HEK293 (cell line): ENCODE data around the gene GAS2L2.

Experiments used
- CTCF ChIA-PET: fragments of 350-600 bp; formaldehyde crosslinking; extraction: SDS; loops from one replicate; lab custom pipeline; 2021; ENCODE audit warnings: antibody characterized with exemption; lab: Yijun Ruan, JAX
- POLR2A ChIA-PET: fragments of 300-600 bp; formaldehyde crosslinking; extraction: SDS; loops from one replicate; lab custom pipeline; 2020; ENCODE audit warnings: antibody characterized with exemption, inconsistent platforms; lab: Yijun Ruan, JAX
- H3K27ac ChIP-seq: fragments of 200-500 bp; sonication (Bioruptor generic); 2 replicates; pipeline ENCODE4 v1.5.1; 2014; ENCODE audit warnings: low read depth, low read length, control low read depth, inconsistent platforms; ENCODE audit errors: extremely low read depth
- H3K36me3 ChIP-seq, 2 experiments: fragments of 200-500 bp in 1 of 2; sonication (Bioruptor generic) in 1 of 2; 1 replicate in 1 of 2; 2 replicates in 1 of 2; pipeline ENCODE4 v1.5.1; 2014 to 2017; ENCODE audit warnings: inconsistent platforms in 2 of 2, low read length in 2 of 2; ENCODE audit not compliant: control insufficient read depth in 2 of 2, insufficient read depth in 1 of 2
- H3K4me1 ChIP-seq: fragments of 200-500 bp; sonication (Bioruptor generic); 2 replicates; pipeline ENCODE4 v1.5.1; 2014; ENCODE audit warnings: mild to moderate bottlenecking, low read length, inconsistent platforms; ENCODE audit not compliant: control insufficient read depth, insufficient read depth
- H3K4me3 ChIP-seq: 2 replicates; pipeline ENCODE4 v1.5.1; 2011; ENCODE audit warnings: low read depth, mild to moderate bottlenecking, control low read depth, low read length, moderate library complexity
- H3K9me3 ChIP-seq: fragments of 200-500 bp; sonication (Bioruptor generic); 2 replicates; pipeline ENCODE4 v1.5.1; 2014; ENCODE audit warnings: low read depth, low read length, inconsistent platforms; ENCODE audit not compliant: control insufficient read depth, insufficient read depth
- GLIS1 ChIP-seq: fragments of 450-650 bp; formaldehyde crosslinking; IDR thresholded peaks from 2 replicates; pipeline ENCODE4 v1.5.1; 2016; ENCODE audit warnings: missing biosample characterization, missing genetic modification characterization
- KLF9 ChIP-seq: fragments of 450-650 bp; formaldehyde crosslinking; IDR thresholded peaks from 2 replicates; pipeline ENCODE4 v1.5.1; 2016; ENCODE audit warnings: missing biosample characterization, missing genetic modification characterization, low read depth
- PRDM1 ChIP-seq: fragments of 450-650 bp; formaldehyde crosslinking; IDR thresholded peaks from 2 replicates; pipeline ENCODE4; 2016; ENCODE audit warnings: missing biosample characterization, missing genetic modification characterization
- SALL2 ChIP-seq: fragments of 450-650 bp; formaldehyde crosslinking; IDR thresholded peaks from 2 replicates; pipeline ENCODE4 v1.5.0; 2017; ENCODE audit warnings: missing biosample characterization, mild to moderate bottlenecking, missing genetic modification characterization, borderline replicate concordance
- SCRT2 ChIP-seq: fragments of 450-650 bp; formaldehyde crosslinking; IDR thresholded peaks from 2 replicates; pipeline ENCODE4 v1.5.1; 2016; ENCODE audit warnings: missing biosample characterization, missing genetic modification characterization
- ZBTB1 ChIP-seq: fragments of 450-650 bp; formaldehyde crosslinking; IDR thresholded peaks from 2 replicates; pipeline ENCODE4 v1.5.1; 2016; ENCODE audit warnings: missing biosample characterization, missing genetic modification characterization
- ZNF121 ChIP-seq: fragments of 450-650 bp; formaldehyde crosslinking; IDR thresholded peaks from 2 replicates; pipeline ENCODE4 v1.5.1; 2016; ENCODE audit warnings: missing biosample characterization, missing genetic modification characterization
- ZNF202 ChIP-seq: fragments of 450-650 bp; formaldehyde crosslinking; IDR thresholded peaks from 2 replicates; pipeline ENCODE4 v1.5.1; 2016; ENCODE audit warnings: missing biosample characterization, missing genetic modification characterization, borderline replicate concordance
- ZNF335 ChIP-seq: fragments of 450-650 bp; formaldehyde crosslinking; conservative IDR thresholded peaks from 2 replicates; pipeline ENCODE4 v1.5.1; 2016; ENCODE audit warnings: missing biosample characterization, missing genetic modification characterization
- ZNF416 ChIP-seq: fragments of 450-650 bp; formaldehyde crosslinking; IDR thresholded peaks from 2 replicates; pipeline ENCODE4 v1.5.1; 2016; ENCODE audit warnings: missing biosample characterization, missing genetic modification characterization
- ZNF48 ChIP-seq: fragments of 450-650 bp; formaldehyde crosslinking; IDR thresholded peaks from 2 replicates; pipeline ENCODE4 v1.5.1; 2016; ENCODE audit warnings: missing biosample characterization, missing genetic modification characterization
- ZNF548 ChIP-seq: fragments of 450-650 bp; formaldehyde crosslinking; IDR thresholded peaks from 2 replicates; pipeline ENCODE4 v1.5.1; 2016; ENCODE audit warnings: missing biosample characterization, missing genetic modification characterization
- ZNF549 ChIP-seq: fragments of 450-650 bp; IDR thresholded peaks from 2 replicates; pipeline ENCODE4 v1.5.1; 2018; ENCODE audit warnings: missing biosample characterization, missing genetic modification characterization, mild to moderate bottlenecking, inconsistent platforms, moderate library complexity
- ZNF580 ChIP-seq: fragments of 450-650 bp; formaldehyde crosslinking; IDR thresholded peaks from 2 replicates; pipeline ENCODE4 v1.5.1; 2016; ENCODE audit warnings: missing biosample characterization, missing genetic modification characterization
- ZNF768 ChIP-seq: fragments of 450-650 bp; formaldehyde crosslinking; IDR thresholded peaks from 2 replicates; pipeline ENCODE4 v1.5.1; 2018; ENCODE audit warnings: missing biosample characterization, mild to moderate bottlenecking, missing genetic modification characterization
- ZNF791 ChIP-seq: fragments of 450-650 bp; formaldehyde crosslinking; IDR thresholded peaks from 2 replicates; pipeline ENCODE4 v1.5.1; 2016; ENCODE audit warnings: missing biosample characterization, missing genetic modification characterization
- ZSCAN4 ChIP-seq: fragments of 450-650 bp; formaldehyde crosslinking; IDR thresholded peaks from 2 replicates; pipeline ENCODE4 v1.5.1; 2017; ENCODE audit warnings: missing biosample characterization, missing genetic modification characterization

The GAS2L2 gene

GRCh38 chr17:35797918-35798317 lies 44.9 kb upstream of the GAS2L2 start:
- ChIA-PET CTCF (interaction anchor here (10.2 kb wide), 1 partner anchor 33 kb away, joined by 104 read pairs; no protein-coding TSS in a partner anchor), POLR2A (interaction anchor here (1.6 to 4.6 kb wide), 2 partner anchors 11 to 18 kb away, joined by 7 to 46 read pairs; partner anchors contain the start of gene TAF15)
- H3K36me3 ChIP-seq, result no peaks in the 10 kb centered on the region
- no peaks in the 10 kb centered on the region for H3K4me1 ChIP-seq
- no peaks in the 10 kb centered on the region for H3K9me3 ChIP-seq
- TF ChIP-seq ZNF335 (tag by site-specific recombination), result peak; percentile 54
- no peak for TF ChIP-seq ZNF202 (tag by site-specific recombination)
- no peak overlapping the region for H3K4me3 ChIP-seq
- H3K27ac ChIP-seq, result no peak overlapping the region

GRCh38 chr17:35797370-35797769 lies 44.3 kb upstream of the GAS2L2 start:
- Histone ChIP-seq H3K27ac (no peak overlapping the region), H3K4me1 (no peaks in the 10 kb centered on the region), H3K4me3 (no peak overlapping the region), H3K9me3 (no peaks in the 10 kb centered on the region), H3K36me3 (no peaks in the 10 kb centered on the region)
- ChIA-PET CTCF (interaction anchor here (0.9 to 10.2 kb wide), 5 partner anchors 8 to 32 kb away, joined by 4 to 104 read pairs (median 9); no protein-coding TSS in a partner anchor), POLR2A (interaction anchor here (1.6 to 4.6 kb wide), 2 partner anchors 12 to 17 kb away, joined by 7 to 46 read pairs; partner anchors contain the start of gene TAF15)
- TF ChIP-seq ZBTB1 (tag by site-specific recombination) (no peak), SALL2 (no peak), KLF9 (tag by site-specific recombination) (peak; percentile 77), ZNF416 (tag by site-specific recombination) (no peak), ZNF791 (tag by site-specific recombination) (no peak), ZNF548 (no peak), SCRT2 (tag by site-specific recombination) (no peak), ZNF549 (tag by site-specific recombination) (no peak), ZNF121 (tag by site-specific recombination) (no peak)

- no peaks in the 10 kb centered on the region for H3K9me3 ChIP-seq
- no peak overlapping the region for H3K27ac ChIP-seq
- TF ChIP-seq ZNF48, result no peak
- peak; percentile 68 for TF ChIP-seq PRDM1 (tag by site-specific recombination)
- TF ChIP-seq ZSCAN4 (tag by site-specific recombination), result peak; percentile 72
- no peaks in the 10 kb centered on the region for H3K4me1 ChIP-seq
- ChIA-PET POLR2A (interaction anchor here (0.6 to 4.6 kb wide), 4 partner anchors 12 to 27 kb away, joined by 4 to 46 read pairs (median 6); partner anchors contain the start of gene TAF15), CTCF (interaction anchor here (0.6 to 10.2 kb wide), 6 partner anchors 8 to 32 kb away, joined by 3 to 104 read pairs (median 7); no protein-coding TSS in a partner anchor)
- no peak overlapping the region for H3K4me3 ChIP-seq
- no peaks in the 10 kb centered on the region for H3K36me3 ChIP-seq
Observed at GRCh38 chr17:35796942-35797341, 43.9 kb upstream of the GAS2L2 start.

- no peaks in the 10 kb centered on the region for H3K9me3 ChIP-seq
- no peak overlapping the region for H3K27ac ChIP-seq
- ChIA-PET CTCF (interaction anchor here (0.6 to 10.2 kb wide), 5 partner anchors 10 to 94 kb away, joined by 3 to 104 read pairs (median 9); no protein-coding TSS in a partner anchor), POLR2A (interaction anchor here (1.1 to 4.6 kb wide), 3 partner anchors 13 to 29 kb away, joined by 3 to 46 read pairs (median 4); partner anchors contain the start of gene TAF15)
- H3K4me3 ChIP-seq, result peak overlapping the region; percentile 37
- H3K36me3 ChIP-seq, result no peaks in the 10 kb centered on the region
- no peaks in the 10 kb centered on the region for H3K4me1 ChIP-seq
- TF ChIP-seq ZNF768 (tag by site-specific recombination) (peak; percentile 96), ZNF580 (tag by site-specific recombination) (peak; percentile 79), GLIS1 (tag by site-specific recombination) (no peak)
Observed at GRCh38 chr17:35795871-35796265, 42.8 kb upstream of the GAS2L2 start.
